Stimulated activated CD4-positive, alpha-beta T cell treated with anti-CD3 and anti-CD28 coated beads, Interleukin-1b, Interleukin-23, amount 100 ng/mL, for 24 hours (primary cell): ENCODE measurements around the gene BCO1.
A peak's percentile ranks its signal among the peaks of the same experiment; 100 is the strongest.
"Not testable (repeated sequence)": the region's sequence is repeated elsewhere in the genome, so short reads cannot be mapped to it uniquely, and the experiment has no call there.

Experiments
- DNase-seq, 4 experiments: peaks; one replicate each; pipeline ENCODE4 v3.0.0-alpha.2; 2020; ENCODE audit warnings: low read depth in 4 of 4, low spot score in 1 of 4

BCO1 gene, protein sequence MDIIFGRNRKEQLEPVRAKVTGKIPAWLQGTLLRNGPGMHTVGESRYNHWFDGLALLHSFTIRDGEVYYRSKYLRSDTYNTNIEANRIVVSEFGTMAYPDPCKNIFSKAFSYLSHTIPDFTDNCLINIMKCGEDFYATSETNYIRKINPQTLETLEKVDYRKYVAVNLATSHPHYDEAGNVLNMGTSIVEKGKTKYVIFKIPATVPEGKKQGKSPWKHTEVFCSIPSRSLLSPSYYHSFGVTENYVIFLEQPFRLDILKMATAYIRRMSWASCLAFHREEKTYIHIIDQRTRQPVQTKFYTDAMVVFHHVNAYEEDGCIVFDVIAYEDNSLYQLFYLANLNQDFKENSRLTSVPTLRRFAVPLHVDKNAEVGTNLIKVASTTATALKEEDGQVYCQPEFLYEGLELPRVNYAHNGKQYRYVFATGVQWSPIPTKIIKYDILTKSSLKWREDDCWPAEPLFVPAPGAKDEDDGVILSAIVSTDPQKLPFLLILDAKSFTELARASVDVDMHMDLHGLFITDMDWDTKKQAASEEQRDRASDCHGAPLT

DNA sequence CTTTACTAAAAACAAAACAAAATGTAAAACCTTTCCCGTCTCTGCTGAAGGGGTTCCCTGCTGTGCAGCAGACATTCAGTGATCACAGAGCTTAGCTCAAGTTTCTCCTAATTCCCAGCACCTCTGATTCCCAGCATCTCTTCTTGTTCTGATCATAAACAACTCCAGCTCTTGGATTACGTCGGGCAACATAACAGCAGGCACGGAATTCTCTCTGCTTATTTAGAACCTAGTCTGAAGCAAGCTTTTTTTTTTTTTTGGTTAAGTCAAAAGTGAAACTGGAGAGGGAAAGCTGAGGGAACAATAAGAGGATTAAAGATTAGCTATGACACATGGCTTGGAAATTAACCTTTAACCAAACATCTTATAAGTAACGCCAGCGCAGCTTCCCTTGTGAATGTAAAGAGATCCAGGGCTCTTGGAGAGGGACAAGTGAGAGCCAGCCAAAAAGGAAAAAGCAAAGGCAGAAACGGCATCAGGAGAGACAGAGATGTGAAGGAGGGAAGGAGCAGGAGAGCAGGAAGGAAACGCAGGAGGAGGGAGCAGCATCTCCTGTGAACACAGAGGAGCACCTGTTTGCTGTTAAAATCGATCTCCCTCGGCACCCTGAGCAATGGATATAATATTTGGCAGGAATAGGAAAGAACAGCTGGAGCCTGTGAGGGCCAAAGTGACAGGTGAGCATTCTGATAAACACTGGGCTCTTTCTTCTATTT, at the start of gene BCO1:
BCO1 (plus strand) TSS at position 394 of the 716 bp plus-strand sequence; CDS start at position 614, 220 bp downstream.
- no peak for DNase-seq

DNA sequence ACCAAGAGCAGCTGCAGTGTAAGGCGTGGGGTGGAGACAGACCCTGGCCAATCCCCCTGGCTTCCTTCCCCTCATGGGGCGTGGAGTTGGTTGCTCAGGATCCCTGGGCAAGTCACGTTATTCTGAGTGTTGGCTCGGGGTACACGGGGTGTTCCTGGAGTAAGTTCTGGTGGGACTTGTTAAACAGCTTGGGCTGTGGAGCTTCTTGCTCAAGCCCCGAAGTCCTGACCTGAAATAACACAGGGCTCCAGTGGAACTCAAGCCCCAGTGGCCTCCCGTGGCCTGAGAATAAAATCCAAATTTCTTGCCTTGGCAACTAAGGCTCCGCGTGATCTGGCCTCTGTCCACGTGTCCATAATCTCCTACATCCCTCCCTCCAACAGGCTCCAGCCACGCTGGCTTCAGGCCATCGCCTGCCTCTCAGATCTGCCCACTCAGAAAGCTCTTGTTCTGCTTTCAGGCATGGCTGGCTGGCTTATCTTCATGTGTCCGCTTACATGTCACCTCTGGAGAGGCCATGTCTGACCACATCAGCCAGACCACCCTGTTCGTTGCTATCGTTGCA, 49.3 kb upstream of the BCO1 start:
- DNase-seq, result no peak

DNA sequence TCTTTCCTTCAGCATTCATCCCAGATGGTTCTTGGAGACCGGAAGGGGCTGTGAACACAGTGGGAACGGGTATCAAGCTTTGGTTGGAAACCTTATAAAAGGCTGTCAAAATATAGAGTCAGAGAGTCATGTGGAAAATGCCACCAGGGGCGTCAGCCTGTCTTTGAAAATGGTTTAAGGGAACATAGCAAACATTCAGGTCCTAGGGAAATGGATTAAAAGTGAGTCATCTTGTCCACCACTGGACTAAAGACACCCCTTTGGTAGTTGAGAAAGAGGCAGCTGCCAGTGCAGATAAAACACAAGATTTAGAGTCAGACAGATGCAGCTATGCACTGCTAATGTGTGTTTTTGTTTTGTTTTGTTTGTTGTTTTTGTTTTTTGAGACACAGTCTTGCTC, 47.8 kb upstream of the BCO1 start:
- DNase-seq, result no peak

DNA sequence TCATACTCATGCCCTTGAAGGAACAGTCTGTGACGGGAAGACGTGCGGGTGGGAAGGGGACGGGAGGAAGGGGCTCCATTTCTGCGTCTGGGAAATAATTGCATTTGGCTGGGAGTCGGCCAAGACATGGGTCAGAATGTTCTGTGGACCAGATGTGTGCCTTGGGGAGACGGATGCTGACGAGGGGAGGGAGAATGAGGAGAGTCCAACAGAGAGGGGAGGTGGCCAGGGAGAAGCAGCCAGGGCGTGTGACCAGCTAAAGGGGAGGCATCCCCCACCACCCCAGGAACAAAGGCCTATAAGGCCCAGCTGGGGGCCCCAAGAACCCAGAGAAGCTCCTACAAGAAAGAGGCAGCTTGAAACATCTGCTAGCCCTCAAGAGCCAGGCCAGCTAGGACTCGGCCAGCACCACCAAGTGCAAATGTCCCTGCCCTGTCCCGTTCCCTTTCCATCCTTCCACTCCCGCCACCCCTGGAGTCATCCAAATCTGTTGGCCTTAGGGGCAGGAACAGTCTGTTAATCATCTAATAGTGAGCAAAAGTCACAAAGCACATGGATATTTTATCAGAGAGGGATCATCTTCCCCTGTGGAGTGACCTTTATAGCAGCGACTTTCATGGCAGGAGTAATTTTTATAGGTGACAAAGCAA, 42.5 kb upstream of the BCO1 start:
- no peak for DNase-seq

DNA sequence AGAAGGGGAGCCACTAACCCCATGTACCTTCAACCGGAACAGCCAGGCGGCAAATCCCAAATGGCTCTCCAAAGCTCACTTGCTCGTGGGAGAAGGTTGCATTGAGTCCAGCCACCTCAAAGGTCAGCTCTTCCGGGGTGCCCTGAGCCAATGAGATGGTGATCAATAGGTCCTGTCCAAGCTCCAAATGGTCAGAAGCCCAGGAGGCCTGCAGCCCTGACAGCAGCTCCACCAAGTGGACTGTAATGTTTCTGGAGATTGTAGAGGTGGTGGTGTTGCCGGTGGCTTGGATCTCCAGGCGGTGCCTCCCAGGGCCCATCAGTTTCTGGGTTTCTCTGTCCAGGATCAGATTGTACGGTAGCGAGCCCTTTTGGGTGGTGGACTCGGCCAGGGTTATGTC, 39.9 kb upstream of the BCO1 start:
- no peak for DNase-seq

DNA sequence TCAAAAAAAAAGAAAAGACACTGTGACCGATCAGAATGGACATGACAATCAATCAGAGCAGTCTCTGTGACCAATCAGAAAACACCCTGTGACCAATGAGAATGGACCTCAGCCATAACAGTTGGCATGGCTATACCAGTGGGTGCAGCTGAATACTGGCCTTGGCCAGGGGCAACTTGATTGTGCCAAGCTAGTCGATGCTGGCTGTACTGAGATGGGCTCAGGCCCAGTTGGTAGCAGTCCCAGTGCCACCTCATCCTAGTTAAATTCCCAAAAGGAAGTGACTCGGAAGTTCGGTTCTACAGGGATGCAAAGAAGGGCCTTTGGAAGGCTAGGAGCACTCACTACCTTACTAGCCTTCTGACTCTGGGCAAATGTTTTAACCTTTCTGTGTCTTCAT, 37.2 kb upstream of the BCO1 start:
- no peak for DNase-seq

DNA sequence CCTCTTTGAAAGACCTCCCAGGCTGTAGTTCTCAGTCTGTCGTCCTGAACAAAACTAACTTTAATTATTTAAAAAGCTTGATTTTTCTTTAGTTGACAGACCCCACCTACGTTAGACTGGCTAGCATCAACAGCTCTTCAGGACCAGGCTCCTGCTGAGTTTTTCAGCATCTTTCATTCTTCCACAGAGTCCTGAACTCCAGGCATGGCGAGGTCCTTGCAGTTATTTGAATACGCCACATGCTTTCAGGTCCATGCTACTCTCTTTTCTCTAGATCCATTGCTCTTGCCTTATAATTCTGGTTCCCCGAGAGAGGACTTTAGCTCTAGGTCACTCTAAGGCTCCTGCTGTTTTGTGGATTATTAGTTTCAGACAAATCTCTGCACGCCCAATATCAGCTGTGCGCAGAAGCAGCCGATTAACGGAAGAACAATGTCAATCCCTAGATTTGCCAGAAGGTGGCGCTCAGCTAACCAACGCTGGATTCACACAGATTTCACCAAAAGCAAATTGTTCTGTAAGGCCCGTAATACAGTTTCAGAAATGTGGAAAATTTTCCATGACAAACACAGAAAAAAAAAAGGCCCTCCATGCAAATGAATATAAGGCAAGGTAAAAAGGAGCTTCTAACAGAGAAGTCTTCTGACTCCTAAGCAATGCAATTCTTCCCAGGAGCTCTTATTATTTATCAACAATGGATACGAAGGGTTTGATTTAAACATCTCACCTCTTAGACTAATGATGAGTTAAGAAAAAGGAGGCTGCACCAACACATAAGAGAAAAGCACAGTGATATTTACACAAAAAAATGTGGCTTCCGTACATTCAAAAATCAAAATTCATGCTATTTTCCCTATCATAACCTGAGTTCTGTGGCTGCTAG, 33.5 kb upstream of the BCO1 start:
- peak; percentile 7 to 23 (median 16) for DNase-seq

DNA sequence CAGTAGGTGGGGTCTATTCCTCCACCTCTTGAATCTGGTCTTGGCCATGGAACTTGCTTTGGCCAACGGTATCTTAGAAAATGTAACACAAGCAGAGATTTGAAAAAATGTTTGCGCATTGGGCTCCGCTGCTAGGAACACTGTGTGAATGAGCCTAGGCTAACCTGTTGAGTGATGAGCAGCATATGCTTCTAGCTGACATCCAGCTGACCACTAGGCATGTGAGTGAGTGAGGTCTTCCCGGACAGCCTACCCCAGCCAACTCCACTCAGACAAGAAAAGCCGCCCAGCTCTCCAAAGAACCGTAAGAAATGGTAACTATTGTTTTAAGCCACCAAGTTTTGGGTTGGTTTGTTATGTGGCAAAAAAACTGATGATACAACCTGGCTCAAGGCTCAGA, 31.4 kb upstream of the BCO1 start:
- no peak for DNase-seq

DNA sequence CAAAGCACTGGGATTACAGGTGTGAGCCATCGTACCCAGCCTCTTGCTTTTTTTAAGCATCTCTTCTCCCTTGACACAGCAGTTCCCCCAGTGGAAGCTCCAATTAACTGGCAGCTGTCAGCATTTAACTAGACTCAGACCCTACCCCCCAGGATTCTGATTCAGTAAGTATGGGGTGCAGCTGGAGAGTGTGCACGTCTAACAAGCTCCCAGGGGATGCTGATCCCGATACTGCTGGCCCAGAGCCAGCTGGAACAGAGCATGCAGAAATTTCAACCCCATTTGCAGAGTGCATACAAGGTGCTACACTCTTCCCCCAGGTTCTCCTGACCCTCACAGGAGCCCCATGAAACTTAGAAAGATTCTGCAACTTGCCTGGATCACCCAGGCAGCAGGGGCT, 27.7 kb upstream of the BCO1 start:
- DNase-seq, result no peak

DNA sequence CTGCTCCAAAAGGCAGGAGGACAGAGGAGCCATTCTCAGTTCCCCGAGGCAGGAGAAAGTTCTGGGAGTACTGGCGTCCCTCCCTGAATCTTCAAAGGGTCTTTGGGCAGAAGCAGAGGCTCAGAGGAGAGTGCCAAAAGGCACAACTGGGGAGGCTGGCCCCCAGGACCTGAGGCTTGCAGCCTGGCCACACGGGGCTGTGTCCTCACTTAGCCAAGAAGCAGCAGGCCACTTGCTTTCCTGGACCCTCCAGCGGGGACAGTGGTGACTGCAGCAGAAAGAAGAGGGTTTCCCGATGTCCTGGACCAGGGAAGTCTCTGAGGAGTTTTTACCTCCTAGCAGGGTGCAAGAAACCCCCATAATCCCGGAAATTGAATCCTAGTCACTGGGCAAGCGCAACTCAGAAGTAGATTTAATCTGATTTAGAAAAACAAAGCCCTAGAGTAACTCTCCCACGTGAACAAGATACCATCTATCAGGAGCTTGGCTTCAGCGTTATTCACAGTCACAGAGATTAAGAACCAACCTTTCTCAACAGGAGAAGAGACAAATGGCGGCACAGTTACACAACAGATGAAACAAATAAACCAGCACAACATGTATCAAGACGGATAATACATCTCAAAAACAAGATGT, 25.5 kb upstream of the BCO1 start:
- DNase-seq, result no peak

DNA sequence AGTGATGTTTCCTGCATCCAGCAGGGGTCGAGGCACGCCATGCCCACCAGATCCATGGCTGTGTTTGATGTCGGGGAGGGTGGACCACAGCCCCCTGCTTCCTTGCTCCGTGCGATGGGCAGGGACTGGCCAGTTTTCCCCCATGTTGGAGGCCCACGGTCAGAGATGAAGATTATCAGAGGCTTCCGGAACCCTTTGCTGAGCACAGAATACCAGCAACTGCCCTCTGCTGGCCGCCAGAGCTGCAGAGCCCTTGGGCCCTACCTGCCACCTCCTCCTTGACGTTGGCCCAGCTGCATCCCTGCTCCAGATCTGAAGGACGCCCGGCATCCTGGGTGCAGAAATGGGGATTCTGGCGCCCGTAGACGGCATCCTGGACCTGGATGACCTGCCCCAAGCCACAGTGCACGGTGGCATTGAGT, 23.7 kb upstream of the BCO1 start:
- DNase-seq, result no peak

DNA sequence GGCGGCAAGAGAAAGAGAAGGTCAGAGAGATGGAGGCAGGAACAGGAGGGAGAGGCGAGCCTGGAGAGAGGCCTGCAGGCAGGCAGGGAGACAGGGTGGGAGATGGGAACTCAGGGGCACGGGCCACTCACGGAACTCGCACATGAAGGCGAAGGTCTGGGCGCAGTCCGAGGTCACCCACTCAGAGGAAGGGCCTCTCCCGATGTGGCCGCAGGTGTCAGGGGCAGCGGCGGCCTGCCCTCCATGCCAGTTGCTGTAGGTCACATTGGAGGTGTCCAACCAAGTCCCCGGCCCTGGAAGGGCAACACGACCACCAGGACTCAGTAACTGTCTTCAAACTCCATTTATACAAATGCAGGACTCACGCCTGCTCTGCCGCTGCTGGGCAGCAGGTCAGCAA, 22.4 kb upstream of the BCO1 start:
- no peak for DNase-seq

DNA sequence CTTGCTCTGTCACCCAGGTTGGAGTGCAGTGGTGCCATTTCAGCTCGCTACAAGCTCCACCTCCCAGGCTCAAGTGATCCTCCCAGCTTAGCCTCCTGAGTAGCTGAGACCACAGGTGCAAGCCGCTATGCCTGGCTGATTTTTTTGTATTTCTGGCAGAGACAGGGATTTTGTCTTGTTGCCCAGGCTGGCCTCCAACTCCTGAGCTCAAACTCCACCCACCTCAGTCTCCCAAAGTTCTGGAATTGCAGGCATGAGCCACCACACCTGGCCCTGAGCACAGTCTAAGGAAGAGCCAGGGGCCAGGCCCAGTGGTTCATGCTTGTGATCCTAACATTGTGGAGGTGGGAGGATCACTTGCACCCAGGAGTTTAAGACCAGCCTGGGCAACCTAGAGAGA, 21.8 kb upstream of the BCO1 start:
- no peak for DNase-seq

DNA sequence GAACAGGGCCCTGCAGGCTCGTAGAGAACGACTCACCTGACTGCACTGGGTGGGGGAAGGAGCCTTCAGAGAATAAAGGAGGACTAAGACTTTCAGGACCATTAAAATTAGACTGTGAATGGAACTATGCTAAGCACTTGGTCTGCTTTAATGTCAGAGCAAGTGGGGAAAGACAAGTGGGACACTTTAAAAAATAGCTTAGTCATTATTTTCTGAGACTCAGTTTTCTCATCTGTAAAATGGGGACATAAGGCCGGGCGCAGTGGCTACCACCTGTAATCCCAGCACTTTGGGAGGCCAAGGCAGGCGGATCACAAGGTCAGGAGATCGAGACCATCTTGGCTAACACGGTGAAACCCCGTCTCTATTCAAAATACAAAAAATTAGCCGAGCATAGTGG, 19.3 kb upstream of the BCO1 start:
- no peak for DNase-seq

DNA sequence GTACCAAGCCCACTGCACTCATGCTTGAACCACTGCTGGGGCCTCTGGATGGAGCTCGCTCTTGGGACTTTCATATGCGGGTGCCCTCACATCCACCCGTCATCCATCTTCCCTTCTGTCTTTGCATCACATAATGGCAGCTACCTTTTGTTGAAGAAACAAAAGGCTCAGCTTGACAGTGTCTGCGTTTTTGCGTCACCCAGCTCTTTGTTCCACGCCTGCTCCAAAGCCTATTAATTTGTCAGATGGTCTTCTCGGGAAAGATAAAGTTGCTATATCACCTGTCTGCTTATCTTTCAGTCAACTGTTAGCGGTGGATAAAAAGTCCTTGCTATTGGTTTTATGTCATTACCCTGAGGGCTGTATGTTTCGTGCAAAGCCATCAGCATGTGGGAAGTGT, 18.1 kb upstream of the BCO1 start:
- no peak for DNase-seq

DNA sequence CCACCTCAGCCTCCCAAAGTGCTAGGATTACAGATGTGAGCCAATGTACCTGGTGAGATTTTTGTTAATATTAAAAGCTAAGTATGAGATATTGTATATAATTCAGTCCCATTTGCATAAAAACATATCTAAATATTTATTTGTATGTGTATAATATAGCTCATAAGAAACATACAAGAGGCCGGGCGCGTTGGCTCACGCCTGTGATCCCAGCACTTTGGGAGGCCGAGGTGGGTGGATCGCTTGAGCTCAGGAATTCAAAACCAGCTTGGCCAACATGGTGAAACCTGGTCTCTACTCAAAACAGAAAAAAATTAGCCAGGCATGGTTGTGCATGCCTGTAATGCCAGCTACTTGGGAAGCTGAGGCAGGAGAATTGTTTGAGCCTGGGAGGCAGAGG, 16.8 kb upstream of the BCO1 start:
- no peak for DNase-seq

DNA sequence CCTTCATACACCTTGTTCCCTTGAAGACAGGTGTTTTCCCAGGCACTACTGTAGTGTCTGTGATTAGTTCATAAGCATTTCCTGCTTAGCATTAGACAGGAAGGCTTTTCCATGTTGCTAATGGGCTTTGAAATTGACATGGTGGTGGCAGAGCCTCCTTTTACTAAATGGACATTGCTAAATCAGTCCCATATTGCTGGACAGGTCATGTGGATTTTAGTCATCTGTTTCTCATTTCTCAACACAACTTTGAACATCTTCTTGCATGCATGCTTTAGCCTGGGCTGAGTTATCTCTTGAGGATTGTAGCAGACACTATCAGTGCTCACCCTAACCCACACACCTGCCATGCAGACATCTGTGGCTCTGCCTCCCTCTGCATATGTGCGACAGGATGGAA, 13.7 kb upstream of the BCO1 start:
- no peak for DNase-seq

DNA sequence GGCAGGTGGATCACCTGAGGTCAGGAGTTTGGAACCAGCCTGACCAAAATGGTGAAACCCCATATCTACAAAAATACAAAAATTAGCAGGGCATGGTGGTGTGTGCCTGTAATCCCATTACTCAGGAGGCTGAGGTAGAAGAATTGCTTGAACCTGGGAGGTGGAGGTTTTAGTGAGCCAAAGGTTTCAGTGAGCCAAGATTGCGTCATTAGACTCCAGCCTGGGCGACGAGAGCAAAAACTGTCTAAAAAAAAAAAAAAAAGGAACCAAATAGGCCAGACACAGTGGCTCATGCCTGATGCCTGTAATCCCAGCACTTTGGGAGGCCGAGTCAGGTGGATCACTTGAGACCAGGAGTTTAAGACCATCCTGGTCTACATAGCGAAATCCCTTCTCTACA, 12.8 kb upstream of the BCO1 start:
- not testable (repeated sequence) for DNase-seq

DNA sequence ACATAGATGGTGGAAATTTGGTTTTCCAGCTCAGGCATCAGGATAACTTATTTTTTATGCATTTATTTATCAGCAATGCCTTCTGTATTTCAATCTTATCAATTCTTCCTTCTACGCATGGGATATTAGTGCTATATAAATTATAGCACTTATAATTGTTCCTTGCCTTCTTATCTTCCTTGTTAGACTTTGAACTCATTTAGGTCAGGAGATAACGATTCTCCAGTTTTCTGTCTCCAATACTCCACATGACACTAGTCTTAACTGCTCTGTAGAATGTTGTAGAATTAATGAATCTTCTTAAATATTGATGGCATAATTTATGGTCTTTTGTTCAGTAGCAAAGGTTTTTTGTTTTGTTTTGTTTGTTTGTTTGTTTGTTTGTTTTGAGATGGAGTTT, 10.7 kb upstream of the BCO1 start:
- no peak for DNase-seq

DNA sequence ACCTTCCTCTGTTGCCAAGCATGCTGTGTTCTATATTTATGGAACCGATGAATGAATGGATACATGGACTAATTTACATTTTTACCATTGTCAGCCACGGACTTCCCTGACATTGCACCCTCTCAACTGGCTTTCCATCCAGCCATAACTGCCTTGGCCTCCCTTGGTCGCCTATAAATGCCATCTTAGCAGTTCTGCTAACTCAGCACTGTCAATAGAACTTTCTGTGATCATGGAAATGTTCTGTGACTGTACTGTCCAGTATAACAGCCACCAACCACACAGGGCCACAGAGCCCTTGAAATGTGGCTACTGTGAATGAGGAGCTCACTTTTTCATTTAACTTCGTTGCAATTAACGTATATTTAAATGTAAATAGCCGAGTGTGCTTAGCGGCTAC, 8.7 kb upstream of the BCO1 start:
- no peak for DNase-seq
